Subcutaneous adipose tissue (tissue), 4 donors: ENCODE results near the gene WWOX. TPM values are rescaled to one million over a fixed set of nuclear protein-coding genes. Genes with fewer than 3 reads are reported as not detected.

ENCODE experiments used
- CTCF ChIP-seq: fragments of 450-650 bp; IDR thresholded peaks from one replicate; pipeline ENCODE4 v1.5.1; 2016; ENCODE audit warnings: low read depth, mild to moderate bottlenecking, control low read depth, antibody characterized with exemption, moderate library complexity
- total RNA-seq, 4 donors: library from RNA; depleted of rRNA; stranded (reverse); fragments of >200 nt; gene quantifications; one replicate each; pipeline ENCODE4 v1.1.0, GENCODE V29; 2016

Gene WWOX
- total RNA-seq, 4 donors from 2014 or later = 31.4 to 67.8 (median 46.0) TPM

GRCh38 chr16:79164388-79164995 is 1065.0 kb downstream of the WWOX start:
- no peak for TF ChIP-seq CTCF

- no peak for TF ChIP-seq CTCF
These were observed 1065.6 kb downstream of the WWOX start for GRCh38 chr16:79165079-79165478.

- no peak for TF ChIP-seq CTCF
These were observed 1066.1 kb downstream of the WWOX start for GRCh38 chr16:79165506-79165905.

- TF ChIP-seq CTCF = no peak
These were observed 1068.4 kb downstream of the WWOX start for GRCh38 chr16:79167893-79168292.

- no peak for TF ChIP-seq CTCF
These were observed 1068.9 kb downstream of the WWOX start for GRCh38 chr16:79168321-79168720.

GRCh38 chr16:79169239-79169638 is 1069.8 kb downstream of the WWOX start:
- TF ChIP-seq CTCF = no peak

GRCh38 chr16:79170555-79171246 is 1071.2 kb downstream of the WWOX start:
- TF ChIP-seq CTCF = no peak
